Heart left ventricle (tissue), 16 donors: ENCODE measurements around the gene POP5. TPM values are rescaled to one million over a fixed set of nuclear protein-coding genes. Genes with fewer than 3 reads are reported as not detected.

Source experiments
- ATAC-seq, 4 donors: fragments of 200-7000 bp; cut with Tn5 transposase; one replicate each; pipeline ENCODE4 v1.9.1; 2020 to 2022; ENCODE audit warnings: moderate library complexity in 4 of 4, mild to moderate bottlenecking in 3 of 4, moderate number of reproducible peaks in 1 of 4
- DNase-seq, 5 donors: peaks; one replicate each; pipeline ENCODE4 v3.0.0-alpha.2; 2020
- H3K27ac ChIP-seq, 12 donors: fragments of 200-600 bp; sonication (generic) in 4 of 12; one replicate each; pipeline versions ENCODE4 v1.5.0 to v1.8.0; 2016 to 2022; ENCODE audit warnings: mild to moderate bottlenecking in 2 of 12
- H3K27me3 ChIP-seq, 9 donors: fragments of 200-600 bp; sonication (generic) in 2 of 9; one replicate each; pipeline versions ENCODE4 v1.5.1 to v1.8.0; 2016 to 2022; ENCODE audit warnings: mild to moderate bottlenecking in 3 of 9
- H3K36me3 ChIP-seq, 9 donors: fragments of 200-600 bp; sonication (generic) in 2 of 9; one replicate each; pipeline versions ENCODE4 v1.5.0 to v1.8.0; 2018 to 2022; ENCODE audit warnings: mild to moderate bottlenecking in 2 of 9
- H3K4me1 ChIP-seq, 12 donors: fragments of 200-600 bp; sonication (generic) in 4 of 12; one replicate each; pipeline versions ENCODE4 v1.5.0 to v1.8.0; 2016 to 2022; ENCODE audit warnings: mild to moderate bottlenecking in 3 of 12
- H3K4me3 ChIP-seq, 12 donors: fragments of 200-600 bp; sonication (generic) in 4 of 12; one replicate each; pipeline versions ENCODE4 v1.5.0 to v1.8.0; 2017 to 2022; ENCODE audit warnings: mild to moderate bottlenecking in 9 of 12, moderate library complexity in 4 of 12
- H3K9me3 ChIP-seq, 12 donors: fragments of 200-600 bp; sonication (generic) in 4 of 12; one replicate each; pipeline versions ENCODE4 v1.5.0 to v1.8.0; 2016 to 2022; ENCODE audit warnings: mild to moderate bottlenecking in 1 of 12
- POLR2A ChIP-seq, 2 donors: fragments of 450-650 bp; IDR thresholded peaks; one replicate each; pipeline ENCODE4 v1.6.1; 2017; ENCODE audit warnings: antibody characterized with exemption in 2 of 2, mild to moderate bottlenecking in 2 of 2, moderate library complexity in 2 of 2
- WGBS, 4 donors: extraction: QIAGEN DNeasy Blood & Tissue Kit in 2 of 4; methylation state at CpG; one replicate each; pipeline versions ENCODE4 v1.1.5 to v1.1.7; 2013 to 2018; 5-methylcytosine and 5-hydroxymethylcytosine counted together
- intact Hi-C, 10 donors: fragments of 100-400 bp; cut with DNase I; formaldehyde crosslinking; loops; one replicate each; pipeline versions ENCODE4 v1.11.1 to v1.14.2; 2022
- polyA plus RNA-seq, 2 donors: library from polyadenylated mRNA; stranded (reverse); fragments of 200-250 nt; gene quantifications; one replicate each; pipeline ENCODE4 v1.2.3, GENCODE V29; 2013
- total RNA-seq, 9 donors: library from RNA; depleted of rRNA in 2 of 9; stranded (reverse); fragments of >200 nt in 2 of 9; fragmentation: NEBNext Ultra II Directional in 3 of 9; extraction: Animal tissue kit (Norgen Biotek cat#: 25700) in 3 of 9; gene quantifications; one replicate each; pipeline versions ENCODE4 v1.1.0 to v1.2.4, GENCODE V29; 2016 to 2023
- TF ChIP-seq, protein P1 (sequence below), 12 donors: fragments of 200-600 bp; sonication (generic) in 4 of 12; IDR thresholded peaks; one replicate each; pipeline versions ENCODE4 v1.5.0 to v1.8.0; 2018 to 2022; ENCODE audit warnings: antibody characterized with exemption in 12 of 12, mild to moderate bottlenecking in 5 of 12
- donor health status: ischemic (EF 13 %, LVEDD 7.1; RV severe dilation, severe dysfunction).
- donor health status: healthy with polysubstance abuse.
- donor health status: DM: no; HTN: yes; CAD: no.
- donor health status: DM: no; HTN: no; CAD: no.
- donor health status: ischemic (EF 25% LVEDD 6.9; RV normal size, moderate dysfunction).
- donor health status: ischemic (EF 25% LVEDD 5.7; RV mildly dilated, moderate dysfunction).
- donor health status: healthy.
- donor health status: DM: yes; HTN: yes; CAD: no.
- donor health status: ischemic (EF 35%, LVEDD 5.7; RV mildly dilated, moderate dysfunction).
- donor health status: nonischemic (EF 11% LVEDD 7.7; RV severe dilation, severe dysfunction).
- donor health status: DM: yes; HTN: yes; CAD: no.
- donor health status: PGD.
- donor health status: ischemic (EF 29% LVEDD 5.4; RV normal size, mild dysfunction).
- donor health status: nonischemic (EF 23%, LVEDD 6.1; RV moderate dilation, normal function).

POP5 gene
- total and polyA plus RNA-seq, 11 donors, result 20.6 to 55.8 (median 36.3) TPM

DNA sequence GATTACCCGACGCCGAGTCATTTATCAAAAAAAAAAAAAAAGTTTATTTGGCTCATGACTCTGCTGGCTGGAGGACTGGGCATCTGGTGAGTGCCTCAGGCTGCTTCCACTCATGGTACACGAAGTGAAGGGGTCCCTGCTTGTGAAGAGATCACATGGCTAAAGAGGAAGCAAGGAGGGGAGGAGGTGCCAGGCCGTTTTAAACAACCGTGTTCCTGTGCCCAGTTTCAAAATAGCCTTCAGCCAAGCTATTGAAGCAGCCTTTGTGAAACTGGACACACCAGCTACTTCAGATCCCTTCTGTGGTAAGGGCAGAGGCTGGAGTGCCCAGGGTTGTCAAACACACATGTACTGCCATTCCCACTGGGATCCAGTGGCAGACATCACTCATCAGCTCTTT, 7.6 kb downstream of the POP5 start:
- TF ChIP-seq, protein P1, sequence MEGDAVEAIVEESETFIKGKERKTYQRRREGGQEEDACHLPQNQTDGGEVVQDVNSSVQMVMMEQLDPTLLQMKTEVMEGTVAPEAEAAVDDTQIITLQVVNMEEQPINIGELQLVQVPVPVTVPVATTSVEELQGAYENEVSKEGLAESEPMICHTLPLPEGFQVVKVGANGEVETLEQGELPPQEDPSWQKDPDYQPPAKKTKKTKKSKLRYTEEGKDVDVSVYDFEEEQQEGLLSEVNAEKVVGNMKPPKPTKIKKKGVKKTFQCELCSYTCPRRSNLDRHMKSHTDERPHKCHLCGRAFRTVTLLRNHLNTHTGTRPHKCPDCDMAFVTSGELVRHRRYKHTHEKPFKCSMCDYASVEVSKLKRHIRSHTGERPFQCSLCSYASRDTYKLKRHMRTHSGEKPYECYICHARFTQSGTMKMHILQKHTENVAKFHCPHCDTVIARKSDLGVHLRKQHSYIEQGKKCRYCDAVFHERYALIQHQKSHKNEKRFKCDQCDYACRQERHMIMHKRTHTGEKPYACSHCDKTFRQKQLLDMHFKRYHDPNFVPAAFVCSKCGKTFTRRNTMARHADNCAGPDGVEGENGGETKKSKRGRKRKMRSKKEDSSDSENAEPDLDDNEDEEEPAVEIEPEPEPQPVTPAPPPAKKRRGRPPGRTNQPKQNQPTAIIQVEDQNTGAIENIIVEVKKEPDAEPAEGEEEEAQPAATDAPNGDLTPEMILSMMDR (IDR thresholded peaks at IDR 0.05), result no peak
- no peak for TF ChIP-seq POLR2A (IDR thresholded peaks at IDR 0.05)
- intact Hi-C loops, result loop anchor here in 1 of 10 donors (10.0 kb wide), 1 partner anchor 49 kb away; the partner anchor contains the start of gene COQ5
- Histone ChIP-seq H3K4me1 (peaks cover 0 to 22% (median 6%) of the 10 kb centered on the region in 12 donors), H3K9me3 (no peaks in the 10 kb centered on the region), H3K27me3 (no peaks in the 10 kb centered on the region), H3K4me3 (no peak overlapping the region), H3K36me3 (peaks cover 2 to 100% (median 100%) of the 10 kb centered on the region in 9 donors), H3K27ac (peak overlapping the region in 2 of 12 donors; percentile 5 to 29)
- WGBS, 4 donors, result 37 to 58% (median 48%) methylated on average over 6 of the region's 6 CpGs
- ATAC-seq (peak in 2 of 4 donors; percentile 42 to 60), DNase-seq (no peak)

DNA sequence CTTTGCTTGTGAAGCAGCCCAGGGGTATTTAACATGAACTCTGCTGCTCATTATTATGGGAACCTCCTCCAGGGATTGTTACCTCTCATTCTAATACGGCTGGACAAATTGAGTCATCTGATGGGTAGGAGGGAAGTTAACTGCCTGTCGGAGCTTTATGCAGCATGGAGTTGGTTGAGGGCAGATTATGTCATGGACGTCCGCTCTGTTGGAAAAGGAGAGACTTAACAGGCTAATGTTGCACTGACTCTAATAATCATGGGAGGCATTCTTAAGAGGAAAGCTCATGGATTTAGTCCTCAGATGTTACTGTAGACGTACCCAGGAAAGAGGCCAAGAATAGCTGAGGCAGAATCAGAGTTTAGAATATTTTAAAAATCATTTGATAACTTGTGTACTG, 9.9 kb downstream of the POP5 start:
- WGBS, 4 donors, result 43 to 54% (median 49%) methylated on average over 5 of the region's 5 CpGs
- Histone ChIP-seq H3K4me3 (no peak overlapping the region), H3K9me3 (no peaks in the 10 kb centered on the region), H3K36me3 (peaks cover 2 to 100% (median 100%) of the 10 kb centered on the region in 9 donors), H3K27ac (no peak overlapping the region), H3K4me1 (peaks cover 0 to 22% (median 6%) of the 10 kb centered on the region in 12 donors), H3K27me3 (no peaks in the 10 kb centered on the region)
- ATAC-seq (peak in 1 of 4 donors; percentile 12), DNase-seq (no peak)
- TF ChIP-seq, protein P1 (IDR thresholded peaks at IDR 0.05), result no peak
- no peak for TF ChIP-seq POLR2A (IDR thresholded peaks at IDR 0.05)
- intact Hi-C loops, result loop anchor here in 1 of 10 donors (10.0 kb wide), 1 partner anchor 46 kb away; the partner anchor contains the start of gene COQ5

DNA sequence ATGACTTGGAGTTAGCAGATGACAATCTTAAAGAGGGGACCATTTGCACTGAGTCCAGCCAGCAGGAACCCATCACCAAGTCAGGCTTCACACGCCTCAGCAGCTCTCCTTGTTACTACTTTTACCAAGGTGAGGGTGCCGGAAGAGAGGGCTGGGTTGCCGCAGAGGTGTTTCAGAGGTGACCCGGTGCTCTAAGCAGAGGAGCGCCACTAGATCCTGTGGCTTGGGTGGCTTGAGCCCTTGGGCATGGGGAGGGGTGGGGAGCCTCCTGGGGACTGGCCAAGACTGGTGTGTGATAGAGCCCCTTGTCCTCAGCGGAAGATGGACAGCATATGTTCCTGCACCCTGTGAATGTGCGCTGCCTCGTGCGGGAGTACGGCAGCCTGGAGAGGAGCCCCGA, 17.7 kb downstream of the POP5 start:
- intact Hi-C loops, result loop anchor here in 1 of 10 donors (10.0 kb wide), 1 partner anchor 99 kb away; the partner anchor contains the start of gene SRSF9
- Histone ChIP-seq H3K36me3 (peaks cover 6 to 100% (median 98%) of the 10 kb centered on the region in 9 donors), H3K9me3 (no peaks in the 10 kb centered on the region), H3K27me3 (no peaks in the 10 kb centered on the region), H3K27ac (peak overlapping the region in 10 of 12 donors; percentile 28 to 83 (median 68)), H3K4me1 (peaks cover 0 to 11% (median 0%) of the 10 kb centered on the region in 12 donors), H3K4me3 (no peak overlapping the region)
- TF ChIP-seq, protein P1 (IDR thresholded peaks at IDR 0.05), result no peak
- TF ChIP-seq POLR2A (IDR thresholded peaks at IDR 0.05), result no peak
- WGBS, 4 donors, result 90 to 95% (median 93%) methylated on average over 11 of the region's 11 CpGs
- ATAC-seq (peak in 3 of 4 donors; percentile 10 to 29 (median 16)), DNase-seq (no peak)

DNA sequence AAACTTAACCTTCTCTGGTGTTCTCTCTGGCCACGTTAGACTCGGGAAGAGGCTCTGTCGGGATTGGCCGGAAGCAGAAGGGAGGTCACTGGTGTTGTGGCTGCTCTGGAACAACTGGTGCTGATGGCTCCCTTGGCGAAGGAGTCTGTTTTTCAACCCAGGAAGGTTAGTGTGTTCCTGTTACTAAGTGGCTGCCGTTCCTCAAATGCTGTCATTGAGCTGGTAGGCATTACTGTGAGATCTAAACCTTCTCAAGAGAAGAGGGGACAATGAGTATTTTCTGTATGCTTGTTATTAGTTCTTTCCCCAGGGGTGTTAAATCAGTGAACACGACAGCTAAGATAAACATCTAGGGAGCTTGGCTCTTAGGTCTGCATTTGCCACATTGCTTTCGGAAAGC, 18.3 kb downstream of the POP5 start:
- DNase-seq (peak in 2 of 5 donors; percentile 50 to 77), ATAC-seq (peak; percentile 89 to 94 (median 92))
- intact Hi-C loops, result loop anchor here in 1 of 10 donors (10.0 kb wide), 1 partner anchor 98 kb away; the partner anchor contains the start of gene SRSF9
- TF ChIP-seq, protein P1 (IDR thresholded peaks at IDR 0.05), result no peak
- no peak for TF ChIP-seq POLR2A (IDR thresholded peaks at IDR 0.05)
- Histone ChIP-seq H3K4me3 (no peak overlapping the region), H3K4me1 (peaks cover 0 to 11% (median 0%) of the 10 kb centered on the region in 12 donors), H3K27me3 (no peaks in the 10 kb centered on the region), H3K9me3 (no peaks in the 10 kb centered on the region), H3K36me3 (peaks cover 6 to 100% (median 98%) of the 10 kb centered on the region in 9 donors), H3K27ac (peak overlapping the region in 11 of 12 donors; percentile 55 to 83 (median 69))
- WGBS, 4 donors, result 50 to 65% (median 63%) methylated on average over 8 of the region's 8 CpGs
